ENCODE data around the gene SHC2. TPM values are rescaled to one million over a fixed set of nuclear protein-coding genes. Genes with fewer than 3 reads are reported as not detected.

Gene SHC2
- total and polyA plus RNA-seq, 7 donors, result 2.2 to 9.7 (median 4.5) TPM

DNA sequence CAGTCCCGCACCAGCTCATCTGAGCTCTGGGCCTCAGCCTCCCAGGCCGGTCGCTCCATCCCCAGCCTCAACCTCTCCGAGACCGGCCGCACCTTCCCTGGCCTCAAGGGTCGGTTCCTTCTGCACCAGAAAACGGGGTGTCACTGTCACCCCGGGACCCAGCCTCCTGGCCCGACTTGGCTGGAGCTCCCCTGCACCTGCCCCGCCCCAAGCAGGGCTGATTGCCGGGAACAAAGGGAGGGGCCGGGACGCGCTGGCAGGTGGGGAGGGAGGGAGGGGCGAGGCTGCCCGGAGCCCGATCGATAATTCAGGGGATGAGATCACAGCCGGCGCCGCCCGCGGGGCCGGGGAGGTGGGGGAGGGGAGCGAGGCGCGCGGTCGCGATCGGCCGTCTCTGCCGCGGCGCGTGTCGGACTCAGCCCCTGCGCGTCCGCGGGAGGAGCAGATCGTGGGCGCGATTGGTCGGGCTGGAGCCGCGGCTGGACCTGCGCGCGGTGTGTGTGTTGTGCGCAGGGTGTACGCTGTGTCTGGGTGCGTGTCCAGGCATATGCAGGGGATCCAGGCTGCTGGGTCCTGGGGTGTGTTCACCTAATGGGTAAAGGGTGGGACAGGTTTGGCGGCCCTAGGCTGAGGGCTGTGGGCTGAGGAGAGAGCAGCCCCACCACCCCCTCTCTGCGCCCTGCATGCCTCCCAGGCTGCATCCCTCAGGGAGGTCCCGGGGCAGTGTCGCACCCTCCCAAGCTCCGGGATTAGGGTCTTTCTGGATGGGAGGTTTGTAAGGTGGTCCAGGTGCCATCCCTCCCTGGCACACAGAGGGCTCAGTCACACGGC is 1.1 kb upstream of the SHC2 start:
- peak overlapping the region; percentile 41 for H3K4me3 ChIP-seq
- no peak for DNase-seq
- peak; percentile 11 to 57 (median 36) for ATAC-seq
- no peaks in the 10 kb centered on the region for H3K4me1 ChIP-seq
- no peaks in the 10 kb centered on the region for H3K9me3 ChIP-seq
- peaks cover 0 to 24% (median 10%) of the 10 kb centered on the region in 3 donors for H3K27me3 ChIP-seq (ENCODE audit: insufficient read depth in 3 of 3, low read length in 2 of 3)
- 6 to 15% (median 10%) methylated on average over 27 to 60 of the region's 60 CpGs for WGBS, 3 donors
- no peaks in the 10 kb centered on the region for H3K36me3 ChIP-seq (ENCODE audit: insufficient read depth in 1 of 2, low read depth in 1 of 2)
- H3K27ac ChIP-seq, result no peak overlapping the region
- TF ChIP-seq, protein P1, sequence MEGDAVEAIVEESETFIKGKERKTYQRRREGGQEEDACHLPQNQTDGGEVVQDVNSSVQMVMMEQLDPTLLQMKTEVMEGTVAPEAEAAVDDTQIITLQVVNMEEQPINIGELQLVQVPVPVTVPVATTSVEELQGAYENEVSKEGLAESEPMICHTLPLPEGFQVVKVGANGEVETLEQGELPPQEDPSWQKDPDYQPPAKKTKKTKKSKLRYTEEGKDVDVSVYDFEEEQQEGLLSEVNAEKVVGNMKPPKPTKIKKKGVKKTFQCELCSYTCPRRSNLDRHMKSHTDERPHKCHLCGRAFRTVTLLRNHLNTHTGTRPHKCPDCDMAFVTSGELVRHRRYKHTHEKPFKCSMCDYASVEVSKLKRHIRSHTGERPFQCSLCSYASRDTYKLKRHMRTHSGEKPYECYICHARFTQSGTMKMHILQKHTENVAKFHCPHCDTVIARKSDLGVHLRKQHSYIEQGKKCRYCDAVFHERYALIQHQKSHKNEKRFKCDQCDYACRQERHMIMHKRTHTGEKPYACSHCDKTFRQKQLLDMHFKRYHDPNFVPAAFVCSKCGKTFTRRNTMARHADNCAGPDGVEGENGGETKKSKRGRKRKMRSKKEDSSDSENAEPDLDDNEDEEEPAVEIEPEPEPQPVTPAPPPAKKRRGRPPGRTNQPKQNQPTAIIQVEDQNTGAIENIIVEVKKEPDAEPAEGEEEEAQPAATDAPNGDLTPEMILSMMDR (IDR thresholded peaks at IDR 0.05), result no peak
- intact Hi-C loops (cut with DNase I), result no loop called here

- Histone ChIP-seq H3K27me3 (ENCODE audit: insufficient read depth in 3 of 3, low read length in 2 of 3) (peaks cover 0 to 24% (median 10%) of the 10 kb centered on the region in 3 donors), H3K9me3 (no peaks in the 10 kb centered on the region), H3K36me3 (ENCODE audit: insufficient read depth in 1 of 2, low read depth in 1 of 2) (no peaks in the 10 kb centered on the region), H3K4me3 (peak overlapping the region; percentile 73), H3K27ac (peak overlapping the region; percentile 69), H3K4me1 (no peaks in the 10 kb centered on the region)
- ATAC-seq (peak; percentile 70 to 76 (median 74)), DNase-seq (peak; percentile 66 to 79)
- WGBS, 3 donors, result 1 to 2% (median 2%) methylated on average over 38 to 66 of the region's 66 CpGs
- TF ChIP-seq, protein P1 (IDR thresholded peaks at IDR 0.05), result no peak
- intact Hi-C loops (cut with DNase I), result no loop called here
Measured at GRCh38 chr19:459724-460511, 915 bp downstream of the SHC2 start.

DNA sequence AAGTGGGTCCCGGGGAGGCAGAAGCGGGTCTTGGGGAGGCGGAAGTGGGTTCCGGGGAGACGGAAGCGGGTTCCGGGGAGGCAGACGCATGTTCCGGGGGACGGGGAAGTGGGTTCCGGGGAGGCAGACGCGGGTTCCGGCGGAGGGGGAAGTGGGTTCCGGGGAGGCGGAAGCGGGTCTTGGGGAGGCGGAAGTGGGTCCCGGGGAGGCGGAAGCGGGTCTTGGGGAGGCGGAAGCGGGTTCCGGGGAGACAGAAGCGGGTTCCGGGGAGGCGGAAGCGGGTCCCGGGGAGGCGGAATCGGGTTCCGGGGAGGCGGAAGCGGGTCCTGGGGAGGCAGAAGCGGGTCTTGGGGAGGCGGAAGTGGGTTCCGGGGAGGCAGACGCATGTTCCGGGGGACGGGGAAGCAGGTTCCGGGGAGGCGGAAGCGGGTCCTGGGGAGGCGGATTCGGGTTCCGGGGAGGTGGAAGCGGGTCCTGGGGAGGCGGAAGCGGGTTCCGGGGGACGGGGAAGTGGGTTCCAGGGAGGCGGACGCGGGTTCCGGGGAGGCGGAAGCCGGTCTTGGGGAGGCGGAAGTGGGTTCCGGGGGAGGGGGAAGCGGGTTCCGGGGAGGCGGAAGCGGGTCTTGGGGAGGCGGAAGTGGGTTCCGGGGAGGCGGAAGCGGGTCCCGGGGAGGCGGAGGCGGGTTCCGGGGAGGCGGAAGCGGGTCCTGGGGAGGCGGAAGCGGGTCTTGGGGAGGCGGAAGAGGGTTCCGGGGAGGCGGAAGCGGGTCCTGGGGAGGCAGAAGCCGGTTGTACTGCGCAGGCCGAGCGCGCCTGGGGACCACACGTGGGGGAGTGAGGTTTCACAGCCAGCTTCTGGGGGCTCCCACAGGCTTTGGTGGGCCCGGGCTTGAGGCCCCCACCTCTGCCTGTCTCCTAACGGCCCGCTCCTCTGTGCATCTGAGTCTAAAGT is 2.5 kb downstream of the SHC2 start:
- H3K27me3 ChIP-seq (ENCODE audit: insufficient read depth in 3 of 3, low read length in 2 of 3), result peaks cover 0 to 24% (median 10%) of the 10 kb centered on the region in 3 donors
- H3K9me3 ChIP-seq, result no peaks in the 10 kb centered on the region
- intact Hi-C loops (cut with DNase I), result no loop called here
- H3K4me3 ChIP-seq, result no peak overlapping the region
- ATAC-seq (no peak), DNase-seq (no peak)
- TF ChIP-seq, protein P1 (IDR thresholded peaks at IDR 0.05), result no peak
- H3K4me1 ChIP-seq, result no peaks in the 10 kb centered on the region
- H3K27ac ChIP-seq, result no peak overlapping the region
- 96 to 97% (median 97%) methylated on average over 53 to 89 of the region's 89 CpGs for WGBS, 3 donors
- no peaks in the 10 kb centered on the region for H3K36me3 ChIP-seq (ENCODE audit: insufficient read depth in 1 of 2, low read depth in 1 of 2)

DNA sequence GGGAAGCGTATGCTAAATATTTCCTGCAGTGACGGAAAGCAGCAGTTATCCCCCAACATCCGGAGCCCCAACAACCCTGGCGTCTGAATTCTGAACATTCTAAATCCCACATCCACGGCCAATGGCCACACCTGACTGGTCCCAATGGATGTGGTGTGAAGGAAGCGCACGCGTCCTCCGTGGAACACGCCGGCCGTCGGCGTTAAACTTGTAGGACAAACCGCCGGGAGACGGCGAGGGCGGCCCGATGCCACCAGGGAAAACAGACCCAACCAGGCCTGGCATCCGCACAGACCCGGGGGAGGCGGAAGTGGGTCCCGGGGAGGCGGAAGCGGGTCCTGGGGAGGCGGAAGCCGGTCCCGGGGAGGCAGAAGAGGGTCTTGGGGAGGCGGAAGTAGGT is 3.2 kb downstream of the SHC2 start:
- WGBS, 3 donors, result 94 to 95% (median 95%) methylated on average over 29 to 30 of the region's 30 CpGs
- no peaks in the 10 kb centered on the region for H3K9me3 ChIP-seq
- no peaks in the 10 kb centered on the region for H3K36me3 ChIP-seq (ENCODE audit: insufficient read depth in 1 of 2, low read depth in 1 of 2)
- TF ChIP-seq, protein P1 (IDR thresholded peaks at IDR 0.05), result no peak
- H3K27me3 ChIP-seq (ENCODE audit: insufficient read depth in 3 of 3, low read length in 2 of 3), result peaks cover 0 to 21% (median 8%) of the 10 kb centered on the region in 3 donors
- ATAC-seq, result no peak
- peak in 1 of 2 donors; percentile 42 for DNase-seq
- no peak overlapping the region for H3K4me3 ChIP-seq
- intact Hi-C loops (cut with DNase I), result no loop called here
- H3K4me1 ChIP-seq, result no peaks in the 10 kb centered on the region
- H3K27ac ChIP-seq, result no peak overlapping the region

Data from psoas muscle (tissue), 8 donors.